GM18499 (cell line): ENCODE data around the gene HBS1L.

Experiments used
- ATAC-seq: cut with Tn5 transposase; IDR thresholded peaks from one replicate; pipeline ENCODE4 v1.9.1; 2021; ENCODE audit warnings: moderate number of reproducible peaks; ENCODE audit not compliant: insufficient read depth, unreplicated experiment

The HBS1L gene

DNA sequence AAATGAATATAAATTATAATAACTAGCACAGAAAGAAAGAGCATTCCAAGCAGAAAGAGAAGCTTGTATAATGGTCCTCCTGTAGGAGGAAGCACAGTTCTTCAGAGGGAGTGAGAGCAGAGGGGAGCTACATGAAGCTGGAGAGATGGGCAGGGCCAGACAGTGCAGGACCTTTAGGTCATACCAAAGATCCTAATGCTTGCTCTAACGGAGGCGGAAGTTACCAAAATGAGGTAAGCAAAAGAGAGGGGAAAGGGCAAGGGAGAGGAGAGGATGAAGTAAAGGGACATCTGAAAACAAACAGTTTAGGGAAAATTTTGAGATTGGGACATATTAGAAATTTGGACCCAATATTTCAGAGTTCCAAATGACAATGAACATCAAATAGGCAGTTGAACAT lies 50.2 kb downstream of the HBS1L start:
- ATAC-seq, result no peak

DNA sequence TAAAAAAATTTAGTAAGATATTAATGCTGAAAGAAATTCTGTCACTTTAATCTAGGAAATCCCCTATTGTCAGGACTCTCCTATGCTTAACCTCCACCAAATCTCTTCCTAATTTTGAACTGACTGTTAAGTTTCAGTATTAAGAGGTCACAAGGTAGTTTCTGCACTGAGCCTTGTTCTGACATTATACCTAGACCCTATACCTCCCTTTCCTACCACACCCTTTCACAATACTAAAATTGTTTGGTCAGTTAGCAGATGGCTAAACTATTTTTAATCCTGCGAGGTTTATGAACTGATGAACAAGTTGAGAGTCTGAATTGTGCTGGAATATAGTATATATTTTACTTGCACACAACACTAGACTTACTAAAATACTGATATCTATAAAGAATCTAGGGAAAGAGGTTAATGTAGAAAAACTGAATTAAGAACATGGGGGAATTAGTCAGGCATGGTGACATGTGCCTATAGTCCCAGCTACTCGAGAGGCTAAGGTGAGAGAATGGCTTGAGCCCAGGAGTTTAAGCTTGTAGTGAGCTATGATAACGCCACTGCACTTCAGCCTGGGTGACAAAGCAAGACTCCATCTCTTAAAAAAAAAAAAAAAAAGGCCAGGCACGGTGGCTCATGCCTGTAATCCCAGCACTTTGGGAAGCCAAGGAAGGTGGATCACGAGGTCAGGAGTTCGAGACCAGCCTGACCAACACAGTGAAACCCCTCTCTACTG lies 51.5 kb downstream of the HBS1L start:
- ATAC-seq, result peak; percentile 95

DNA sequence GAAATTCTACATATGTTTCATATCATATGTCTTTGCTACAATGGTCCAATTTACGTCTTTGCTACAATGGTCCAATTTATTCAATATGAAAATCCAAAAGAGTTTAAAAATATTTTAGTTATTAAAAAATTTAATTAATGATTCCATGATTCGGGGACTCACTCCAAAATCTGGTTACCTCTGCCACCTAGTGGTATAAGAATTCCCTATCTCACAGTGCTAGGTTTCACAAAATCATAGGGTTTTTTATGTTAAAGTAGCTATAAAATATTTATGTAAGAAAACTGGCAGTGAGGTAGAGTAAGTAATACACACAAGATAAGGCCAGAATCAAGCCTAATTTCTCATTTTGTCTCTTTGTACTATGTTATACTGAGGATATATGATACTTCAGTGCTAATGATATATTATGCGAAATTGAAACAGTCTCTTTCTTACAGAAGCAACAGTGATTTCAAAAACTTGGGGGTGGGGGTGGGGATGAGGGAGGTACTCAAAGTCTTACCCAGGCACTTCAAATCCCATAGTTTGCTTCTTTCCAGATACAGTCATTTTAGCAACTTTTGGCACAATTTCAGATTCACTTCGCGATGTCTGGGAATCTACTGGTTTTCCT lies 52.3 kb downstream of the HBS1L start:
- no peak for ATAC-seq

DNA sequence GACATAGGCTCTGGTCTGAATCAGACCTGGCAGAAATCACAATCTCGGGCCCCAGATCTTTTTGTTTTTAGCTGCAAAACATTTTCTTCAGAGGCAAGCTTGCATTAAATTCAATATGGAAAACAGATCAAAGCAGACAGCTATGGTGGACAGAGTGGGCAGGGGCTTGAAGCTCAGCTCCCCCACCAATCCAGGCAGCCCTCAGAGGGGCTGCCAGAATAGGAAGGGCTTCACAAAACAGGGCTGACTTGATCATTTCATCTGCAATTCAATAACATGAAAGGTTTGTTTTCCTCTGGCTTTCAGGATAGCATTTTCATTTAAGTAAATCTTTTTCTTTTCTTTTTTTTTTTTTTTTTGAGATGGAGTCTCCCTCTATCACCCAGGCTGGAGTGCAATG lies 55.5 kb downstream of the HBS1L start:
- no peak for ATAC-seq

DNA sequence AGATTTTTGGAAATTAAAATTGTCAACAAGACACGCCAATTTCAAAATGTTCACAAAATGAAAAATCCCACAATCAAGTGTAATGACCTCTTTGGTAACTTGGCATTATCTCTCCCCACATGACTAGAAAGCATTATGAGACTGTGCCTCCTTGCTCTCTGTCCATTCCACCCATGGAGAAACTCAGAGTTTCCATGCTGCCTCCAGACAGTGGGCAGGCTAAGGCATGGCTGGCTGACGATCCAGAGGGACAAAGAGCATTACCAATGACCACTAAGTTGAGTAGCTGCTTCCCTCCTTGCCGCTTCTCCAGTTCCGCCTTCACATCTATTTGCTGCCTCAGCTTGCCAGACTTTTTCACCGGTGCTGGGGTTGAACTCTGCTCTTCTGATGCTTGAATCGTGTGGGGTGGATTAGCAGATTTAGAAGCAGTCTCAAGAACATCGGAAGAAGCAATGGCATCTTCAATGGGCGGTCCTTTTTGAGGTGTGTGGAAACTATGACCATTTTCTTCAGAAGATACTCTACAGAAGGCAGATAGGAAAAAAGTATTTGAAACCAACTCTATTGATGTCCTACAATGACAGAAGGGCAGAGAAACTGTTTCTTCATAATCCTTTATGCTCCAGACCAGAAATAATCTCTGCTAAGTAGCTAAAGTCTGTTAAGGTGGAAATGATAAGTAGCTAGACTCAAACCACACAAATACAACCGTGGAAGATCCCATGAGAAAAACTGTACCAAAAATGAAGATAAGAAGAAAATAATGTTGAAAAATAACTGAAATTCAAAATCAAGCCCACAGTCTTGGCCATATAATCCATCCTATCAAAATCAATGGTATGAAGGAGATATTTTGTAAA lies 57.3 kb downstream of the HBS1L start:
- no peak for ATAC-seq

DNA sequence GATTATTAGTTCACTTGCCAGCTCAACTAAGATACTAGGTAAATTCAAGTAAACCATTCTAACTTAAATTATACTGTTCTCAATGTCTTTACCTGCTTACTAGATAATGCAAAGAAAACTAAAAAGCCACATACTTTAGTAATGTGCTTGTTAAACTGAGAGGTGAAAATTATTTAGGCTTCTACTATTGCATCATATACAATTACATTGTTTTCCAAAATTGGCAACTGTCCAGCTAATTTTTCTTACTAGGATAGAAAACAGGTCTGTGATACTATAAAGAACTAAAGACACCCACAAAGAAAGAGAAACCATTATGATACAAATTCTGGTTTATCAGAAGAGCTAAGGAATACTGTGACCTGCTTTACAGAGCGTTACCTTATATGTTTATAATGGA lies 59.1 kb downstream of the HBS1L start:
- no peak for ATAC-seq

DNA sequence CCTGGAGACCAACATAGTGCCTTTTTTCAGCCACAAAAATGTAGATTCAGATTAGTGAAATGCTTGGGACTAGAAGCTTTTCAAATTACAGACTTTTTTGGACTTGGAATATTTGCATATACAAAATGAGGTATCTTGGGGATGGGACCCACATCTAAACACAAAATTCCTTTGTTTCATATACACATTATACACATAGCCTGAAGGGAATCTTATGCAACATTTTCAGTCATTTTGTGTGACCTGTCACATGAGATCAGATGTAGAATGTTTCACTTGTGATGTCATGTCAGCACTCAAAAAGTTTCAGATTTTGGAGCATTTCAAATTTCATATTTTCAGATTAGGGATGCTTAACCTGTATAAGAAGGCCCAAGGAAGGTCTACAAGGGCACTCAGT lies 60.2 kb downstream of the HBS1L start:
- ATAC-seq, result no peak

DNA sequence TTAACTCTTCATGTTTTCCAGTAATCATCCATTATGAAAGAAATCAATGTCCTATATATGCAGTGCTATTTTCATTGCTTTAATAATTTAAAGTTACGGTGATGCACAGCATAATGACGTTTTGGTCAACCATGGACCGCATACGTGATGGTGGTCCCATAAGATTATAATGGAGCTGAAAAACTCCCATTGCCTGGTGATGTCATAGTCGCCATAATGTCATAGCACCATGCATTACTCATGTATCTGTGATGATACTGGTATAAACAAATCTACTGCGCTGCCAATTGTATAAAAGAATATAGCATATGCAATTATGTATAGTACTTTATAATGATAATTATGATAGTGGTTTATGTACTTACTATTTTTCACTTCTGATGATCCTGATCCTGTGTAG lies 62.5 kb downstream of the HBS1L start:
- no peak for ATAC-seq

DNA sequence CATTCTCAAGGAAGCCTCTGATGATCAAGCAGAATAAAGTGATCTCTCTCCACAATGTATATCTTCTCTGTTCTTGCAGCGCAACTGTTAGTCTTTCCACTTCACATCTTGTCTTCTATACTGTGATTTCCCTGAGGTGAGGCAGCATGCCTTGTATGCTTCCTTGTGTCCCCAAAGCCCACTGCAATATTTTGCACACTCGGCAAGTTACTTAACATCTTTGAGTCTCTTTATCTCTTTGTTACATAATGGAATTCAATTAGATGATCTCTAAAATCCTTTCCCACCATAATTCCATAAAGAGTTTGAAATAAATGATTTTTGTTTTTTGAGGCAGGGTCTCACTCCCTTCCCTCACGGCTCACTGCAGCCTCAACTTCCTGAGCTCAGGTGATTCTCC lies 64.4 kb downstream of the HBS1L start:
- no peak for ATAC-seq

DNA sequence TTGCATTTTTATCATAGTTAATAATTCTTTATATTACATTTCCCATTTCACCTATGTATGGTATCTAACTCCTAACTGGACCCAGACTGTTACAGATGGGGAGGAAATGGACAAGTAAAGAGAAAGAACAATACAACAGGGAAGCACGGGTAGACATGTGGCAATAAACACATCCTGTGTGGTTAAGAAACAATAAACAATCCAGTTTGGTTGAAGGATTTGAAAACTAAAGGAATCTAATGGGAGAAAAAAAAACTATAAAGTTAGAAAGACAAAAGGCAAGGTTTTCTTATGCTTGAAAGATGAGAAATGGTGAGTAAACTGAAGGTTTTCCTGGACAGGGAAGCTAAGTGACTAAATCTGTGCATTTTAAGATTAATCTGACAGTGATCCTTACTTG lies 69.8 kb downstream of the HBS1L start:
- no peak for ATAC-seq

DNA sequence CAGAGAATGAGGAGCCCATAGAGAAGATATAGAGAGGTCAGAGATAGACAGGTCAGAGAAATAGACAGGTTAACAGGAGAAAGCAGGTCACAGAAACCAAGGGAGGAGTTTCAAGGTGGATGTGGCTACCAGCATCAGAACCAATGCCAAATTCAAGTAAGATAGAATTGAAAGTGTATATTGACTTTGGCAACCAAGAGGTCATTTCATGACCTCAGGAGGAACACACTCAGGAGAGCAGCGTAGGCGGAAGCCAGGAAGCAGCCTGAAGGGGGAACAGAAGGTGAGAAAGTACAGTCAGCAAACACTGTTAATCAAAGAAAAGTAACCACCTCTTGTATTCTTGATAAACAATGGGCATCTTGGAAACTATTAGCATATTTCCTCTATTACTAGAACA lies 70.8 kb downstream of the HBS1L start:
- ATAC-seq, result no peak

DNA sequence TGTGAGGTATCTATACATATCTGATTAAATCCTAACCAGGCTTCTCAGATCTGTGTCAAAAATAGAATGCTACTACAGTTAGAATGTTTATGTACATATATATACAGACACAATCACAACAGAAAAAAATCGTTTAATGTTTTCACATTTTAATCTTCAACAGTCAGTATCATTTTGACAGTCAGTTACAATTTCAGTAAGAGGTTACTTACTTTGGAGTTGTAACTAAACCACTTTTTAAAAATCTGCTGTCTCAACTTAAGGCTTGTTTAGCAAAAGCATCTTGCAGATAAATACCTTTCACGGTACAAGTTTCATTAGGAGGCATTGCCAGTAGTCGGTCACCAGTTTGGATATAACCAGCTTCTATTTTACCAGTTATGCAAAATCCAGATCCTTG lies 72.5 kb downstream of the HBS1L start:
- no peak for ATAC-seq

DNA sequence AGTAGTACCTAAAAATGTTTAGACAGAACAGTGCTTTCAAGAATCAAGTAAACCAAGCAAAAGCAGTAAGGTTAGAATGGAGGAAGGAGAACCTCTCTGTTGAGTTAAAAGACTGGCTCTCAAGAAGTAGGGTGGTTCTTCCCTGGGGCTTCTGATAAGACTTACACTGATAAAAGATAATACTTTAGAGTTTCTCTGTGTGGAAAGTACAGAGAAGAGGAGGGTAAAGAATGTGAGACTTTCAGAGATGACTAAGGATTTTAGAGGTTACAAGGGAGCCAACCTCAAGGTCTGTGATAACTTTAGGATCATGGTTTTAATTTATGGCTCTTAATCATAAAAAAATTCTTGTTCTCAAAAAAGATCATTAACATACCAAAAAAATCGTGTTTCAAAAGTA lies 73.8 kb downstream of the HBS1L start:
- no peak for ATAC-seq

DNA sequence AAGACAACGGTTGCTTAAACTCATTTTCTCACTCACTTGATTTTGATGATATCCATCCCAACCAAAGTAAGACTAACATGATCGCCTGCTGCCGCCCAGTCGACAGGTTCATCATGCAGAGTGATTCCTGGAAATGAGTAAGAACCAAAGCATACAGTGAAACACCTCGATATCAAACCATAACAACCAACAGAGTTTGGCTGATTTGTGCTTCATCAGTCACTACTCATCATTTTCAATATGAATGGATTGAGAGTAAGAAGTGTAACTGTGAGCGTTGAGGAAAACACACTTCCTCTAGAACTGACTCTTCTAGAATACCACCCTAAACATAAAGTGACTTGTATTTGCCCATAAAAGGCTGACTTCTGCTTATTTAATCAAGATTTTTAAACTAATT lies 75.5 kb downstream of the HBS1L start:
- peak; percentile 84 for ATAC-seq

DNA sequence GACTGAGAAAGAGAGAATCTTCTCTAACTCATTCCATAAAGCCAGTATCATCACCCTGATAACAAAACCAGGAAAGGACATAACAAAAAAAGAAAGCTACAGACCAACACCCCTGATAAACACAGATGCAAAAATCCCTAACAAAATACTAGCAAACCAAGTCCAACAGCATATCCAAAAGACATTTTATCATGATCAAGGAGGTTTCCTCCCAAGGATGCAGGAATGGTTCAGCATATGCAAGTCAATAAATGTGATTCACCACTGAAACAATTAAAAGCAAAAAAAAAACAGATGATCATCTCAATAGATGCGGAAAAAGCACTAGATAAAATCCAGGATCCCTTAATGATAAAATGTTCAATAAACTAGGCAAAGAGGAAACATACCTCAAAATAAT lies 80.3 kb downstream of the HBS1L start:
- no peak for ATAC-seq

DNA sequence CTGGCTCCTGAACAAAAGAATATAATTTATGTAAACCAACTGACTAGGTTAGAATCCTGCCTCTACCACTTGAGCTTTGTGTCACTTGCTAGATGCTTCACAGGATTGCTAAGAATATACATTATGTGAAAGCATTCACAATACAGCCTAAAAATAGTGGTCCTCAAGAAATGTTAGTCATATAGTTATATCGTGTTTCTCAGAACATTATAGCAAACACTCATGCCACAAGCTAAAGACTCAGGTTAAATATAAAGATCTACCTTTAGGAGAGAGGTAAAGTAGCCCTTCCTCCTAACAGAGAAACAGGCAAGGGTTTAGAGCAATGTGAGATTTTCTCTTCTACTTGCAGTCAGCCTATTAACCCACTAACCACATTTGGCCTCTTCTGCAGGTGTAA lies 86.9 kb downstream of the HBS1L start:
- no peak for ATAC-seq

DNA sequence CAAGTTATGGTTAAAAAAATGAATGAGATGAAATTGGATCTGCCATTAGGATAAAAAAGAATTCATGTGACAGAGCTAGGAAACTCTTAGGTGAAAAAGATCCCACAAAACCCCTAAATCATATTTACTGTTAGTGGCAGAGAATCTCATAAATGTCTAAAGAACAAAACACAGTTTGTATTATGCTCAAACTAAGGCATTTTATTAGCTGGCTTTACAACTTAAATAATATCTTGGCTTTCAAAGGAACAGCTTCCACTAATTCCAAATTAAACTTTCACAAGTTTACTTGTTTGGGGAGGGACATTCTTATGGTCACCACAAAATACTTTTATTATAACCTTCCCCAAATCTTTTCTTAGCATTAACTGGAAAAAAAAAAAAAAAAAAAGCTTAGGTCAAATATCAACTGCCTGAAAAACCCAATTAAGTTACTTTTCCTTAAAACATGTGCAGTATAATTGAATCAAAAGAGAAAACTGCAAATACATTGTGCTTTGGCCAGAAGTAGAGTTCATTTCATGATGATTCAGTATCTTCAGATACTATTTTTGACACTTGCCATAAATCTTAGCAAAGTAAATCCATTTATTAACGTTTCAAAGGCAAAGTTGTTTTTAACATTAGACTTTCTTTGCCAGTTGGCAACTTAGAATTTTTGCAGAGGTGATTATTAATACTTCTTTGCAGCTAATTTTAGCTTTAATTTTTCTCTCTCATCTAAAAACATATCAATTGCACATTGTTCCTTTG lies 90.0 kb downstream of the HBS1L start:
- no peak for ATAC-seq

DNA sequence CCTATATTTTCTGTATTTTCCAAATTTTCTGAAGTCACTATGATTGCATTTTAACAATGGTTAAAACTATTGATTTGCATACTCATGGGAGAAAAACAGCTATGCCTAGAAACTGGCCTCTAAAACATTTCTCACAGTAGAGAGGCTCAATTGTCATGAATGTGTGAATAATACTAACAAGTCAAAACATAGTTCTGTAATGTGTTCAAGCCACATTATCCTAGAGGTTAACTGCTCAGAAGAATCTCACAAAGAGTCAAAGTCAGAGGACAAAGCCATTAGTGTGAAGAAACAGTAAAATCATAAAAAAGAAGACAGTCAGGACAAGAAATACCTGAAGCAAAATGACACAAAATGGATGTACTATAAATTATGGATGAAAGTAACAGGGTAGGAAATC lies 92.2 kb downstream of the HBS1L start:
- ATAC-seq, result no peak

DNA sequence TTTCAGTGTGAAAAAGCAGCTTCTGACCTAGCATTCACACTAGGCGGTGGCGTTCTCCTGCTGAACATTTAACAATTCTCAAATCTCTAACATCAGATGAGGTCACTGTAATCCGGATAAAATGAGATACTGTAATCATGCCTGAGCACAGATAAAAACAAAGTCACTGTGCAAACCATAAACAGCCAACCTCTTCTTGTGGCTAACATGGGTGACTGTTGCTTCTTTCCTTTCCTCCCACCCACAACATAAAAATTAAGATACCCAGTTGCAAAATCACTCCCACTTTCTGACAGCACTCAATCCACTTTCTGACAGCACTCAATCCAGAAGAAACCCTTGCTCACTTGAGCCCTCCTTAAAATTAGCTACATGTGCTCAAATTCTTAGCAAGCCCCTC lies 93.3 kb downstream of the HBS1L start:
- ATAC-seq, result no peak

DNA sequence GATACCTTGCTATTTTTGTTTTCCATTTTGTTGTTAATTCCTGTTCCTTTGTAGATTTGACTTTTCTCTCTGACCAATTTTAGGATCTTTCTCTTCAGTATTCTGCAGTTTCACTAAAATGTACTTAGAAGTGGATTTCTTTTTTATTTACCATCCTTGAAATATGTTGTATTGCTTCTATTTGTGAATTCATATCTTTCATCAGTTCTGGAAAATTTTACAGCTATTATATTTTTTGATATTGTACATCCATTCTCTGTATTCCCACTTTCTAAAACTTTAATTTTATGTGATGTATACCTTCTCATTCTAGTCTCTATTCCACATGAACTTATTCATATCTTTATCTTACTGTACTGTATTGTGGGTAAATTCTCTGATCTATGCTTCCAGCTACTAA lies 95.0 kb downstream of the HBS1L start:
- no peak for ATAC-seq

DNA sequence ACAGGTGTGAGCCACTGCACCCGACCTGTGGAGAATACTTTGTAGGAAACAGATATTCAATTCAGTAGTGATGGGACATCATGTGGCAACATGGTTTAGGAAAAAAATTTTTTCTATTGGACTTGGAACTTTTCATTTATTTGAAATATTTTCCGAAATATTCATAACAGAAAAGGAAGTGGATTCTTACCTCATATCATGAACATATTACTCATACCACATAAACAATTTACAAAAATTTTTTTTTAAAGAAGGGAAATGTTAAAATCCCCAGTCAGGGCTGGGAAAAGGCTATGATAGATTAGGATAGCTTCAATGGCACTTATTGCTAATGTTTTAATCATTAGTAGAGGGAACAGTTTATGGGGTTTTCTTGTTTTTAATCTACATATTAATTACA lies 97.9 kb downstream of the HBS1L start:
- ATAC-seq, result no peak
